Esophagus muscularis mucosa (tissue), 3 donors: ENCODE measurements around the gene ACTR6.

Experiments used
- CTCF ChIP-seq, 3 experiments: fragments of 200-600 bp in 2 of 3; fragments of 450-650 bp in 1 of 3; sonication (generic) in 2 of 3; IDR thresholded peaks; one replicate each; pipeline ENCODE4 v1.5.1; 2017 to 2019; ENCODE audit warnings: antibody characterized with exemption in 3 of 3, mild to moderate bottlenecking in 2 of 3, moderate library complexity in 1 of 3
- POLR2A ChIP-seq: fragments of 450-650 bp; IDR thresholded peaks from one replicate; pipeline ENCODE4 v1.6.1; 2017; ENCODE audit warnings: antibody characterized with exemption, moderate library complexity, mild to moderate bottlenecking, low read depth

- no peak for TF ChIP-seq POLR2A
- TF ChIP-seq CTCF (IDR thresholded peaks at IDR 0.05) = no peak
Observed at GRCh38 chr12:100193085-100193484, 7.5 kb upstream of the ACTR6 start.
